Esophagus squamous epithelium (tissue), 5 donors: ENCODE measurements around the gene FEM1B. TPM values are rescaled to one million over a fixed set of nuclear protein-coding genes. Genes with fewer than 3 reads are reported as not detected.

Source experiments
- DNase-seq: peaks from one replicate; lab custom pipeline; 2025; lab: John Stamatoyannopoulos, UW
- H3K27ac ChIP-seq, 4 donors: fragments of 200-600 bp; sonication (generic); one replicate each; pipeline ENCODE4 v1.5.1; 2016 to 2019; ENCODE audit warnings: mild to moderate bottlenecking in 1 of 4
- H3K27me3 ChIP-seq, 4 donors: fragments of 200-600 bp; sonication (generic); 1 replicate in 3 of 4; 2 replicates in 1 of 4; pipeline versions ENCODE4 v1.5.1 to v1.6.0; 2017 to 2021; ENCODE audit warnings: antibody characterized with exemption in 1 of 4
- H3K36me3 ChIP-seq, 3 donors: fragments of 200-600 bp; sonication (generic); one replicate each; pipeline ENCODE4 v1.5.1; 2016 to 2019
- H3K4me1 ChIP-seq, 3 donors: fragments of 200-600 bp; sonication (generic); one replicate each; pipeline ENCODE4 v1.5.1; 2017 to 2019
- H3K4me3 ChIP-seq, 4 donors: fragments of 200-600 bp; sonication (generic); 1 replicate in 3 of 4; 2 replicates in 1 of 4; pipeline ENCODE4 v1.5.1; 2016 to 2019; ENCODE audit warnings: mild to moderate bottlenecking in 2 of 4, moderate library complexity in 1 of 4
- H3K9me3 ChIP-seq, 3 donors: fragments of 200-600 bp; sonication (generic); one replicate each; pipeline ENCODE4 v1.5.1; 2016 to 2019
- POLR2A ChIP-seq, 4 donors: fragments of 450-650 bp; IDR thresholded peaks; one replicate each; pipeline ENCODE4 v1.6.1; 2017; ENCODE audit warnings: antibody characterized with exemption in 4 of 4, mild to moderate bottlenecking in 4 of 4, moderate library complexity in 3 of 4
- WGBS, 2 donors: methylation state at CpG; one replicate each; pipeline ENCODE4 v1.1.5; 2018; 5-methylcytosine and 5-hydroxymethylcytosine counted together
- intact Hi-C: fragments of 100-400 bp; cut with DNase I; formaldehyde crosslinking; loops from one replicate; pipeline ENCODE4 v1.15.0; 2022
- total RNA-seq, 4 donors: library from RNA; depleted of rRNA; stranded (reverse); fragments of >200 nt; gene quantifications; one replicate each; pipeline ENCODE4 v1.1.0, GENCODE V29; 2016
- TF ChIP-seq, protein P1 (sequence below), 6 experiments: fragments of 450-650 bp in 4 of 6; fragments of 200-600 bp in 2 of 6; sonication (generic) in 2 of 6; IDR thresholded peaks; one replicate each; pipeline ENCODE4 v1.5.1; 2016 to 2019; ENCODE audit warnings: antibody characterized with exemption in 6 of 6, mild to moderate bottlenecking in 4 of 6, moderate library complexity in 4 of 6
- donor health status: DM: yes; HTN: yes; CAD: no.

Gene FEM1B
- total RNA-seq, 4 donors from 2014 or later: 32.3 to 64.4 (median 46.8) TPM

- intact Hi-C loops: no loop called here
- H3K4me1 ChIP-seq: peaks cover 9 to 40% (median 12%) of the 10 kb centered on the region in 3 donors
- DNase-seq: no peak
- no peak for TF ChIP-seq POLR2A (IDR thresholded peaks at IDR 0.05)
- TF ChIP-seq, protein P1, sequence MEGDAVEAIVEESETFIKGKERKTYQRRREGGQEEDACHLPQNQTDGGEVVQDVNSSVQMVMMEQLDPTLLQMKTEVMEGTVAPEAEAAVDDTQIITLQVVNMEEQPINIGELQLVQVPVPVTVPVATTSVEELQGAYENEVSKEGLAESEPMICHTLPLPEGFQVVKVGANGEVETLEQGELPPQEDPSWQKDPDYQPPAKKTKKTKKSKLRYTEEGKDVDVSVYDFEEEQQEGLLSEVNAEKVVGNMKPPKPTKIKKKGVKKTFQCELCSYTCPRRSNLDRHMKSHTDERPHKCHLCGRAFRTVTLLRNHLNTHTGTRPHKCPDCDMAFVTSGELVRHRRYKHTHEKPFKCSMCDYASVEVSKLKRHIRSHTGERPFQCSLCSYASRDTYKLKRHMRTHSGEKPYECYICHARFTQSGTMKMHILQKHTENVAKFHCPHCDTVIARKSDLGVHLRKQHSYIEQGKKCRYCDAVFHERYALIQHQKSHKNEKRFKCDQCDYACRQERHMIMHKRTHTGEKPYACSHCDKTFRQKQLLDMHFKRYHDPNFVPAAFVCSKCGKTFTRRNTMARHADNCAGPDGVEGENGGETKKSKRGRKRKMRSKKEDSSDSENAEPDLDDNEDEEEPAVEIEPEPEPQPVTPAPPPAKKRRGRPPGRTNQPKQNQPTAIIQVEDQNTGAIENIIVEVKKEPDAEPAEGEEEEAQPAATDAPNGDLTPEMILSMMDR (IDR thresholded peaks at IDR 0.05): no peak
- H3K36me3 ChIP-seq: no peaks in the 10 kb centered on the region
- 81% methylated on average over 7 of the region's 7 CpGs; no CpG with 5 or more reads in 1 of the 2 donors for WGBS, 2 donors
- no peaks in the 10 kb centered on the region for H3K9me3 ChIP-seq
- no peak overlapping the region for H3K27ac ChIP-seq
- H3K4me3 ChIP-seq: no peak overlapping the region
- peaks cover 0 to 7% (median 0%) of the 10 kb centered on the region in 4 donors for H3K27me3 ChIP-seq
Observed at GRCh38 chr15:68336516-68336915, 59.0 kb downstream of the FEM1B start.

DNA sequence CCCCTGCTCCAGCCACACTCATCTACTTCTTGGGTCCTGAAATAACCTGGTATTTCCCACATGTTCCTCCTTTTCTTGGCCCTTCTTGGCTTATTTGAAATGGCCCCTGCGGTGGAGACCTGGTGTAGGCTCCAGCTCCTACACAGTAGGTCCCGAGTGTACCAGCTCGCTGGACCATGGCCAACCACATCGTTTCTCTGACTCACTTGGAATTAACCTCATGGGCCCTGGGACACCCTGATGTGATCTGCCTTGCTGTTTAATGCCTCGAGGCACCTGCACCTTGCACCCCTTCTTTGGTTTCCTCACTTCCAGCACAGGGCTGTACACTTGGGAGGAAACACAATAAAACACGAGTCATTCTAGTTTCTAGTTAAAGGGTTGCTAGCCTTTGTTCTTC is 60.3 kb downstream of the FEM1B start:
- Histone ChIP-seq H3K4me3 (no peak overlapping the region), H3K9me3 (no peaks in the 10 kb centered on the region), H3K27ac (no peak overlapping the region), H3K27me3 (no peaks in the 10 kb centered on the region), H3K36me3 (no peaks in the 10 kb centered on the region), H3K4me1 (peaks cover 16 to 53% (median 20%) of the 10 kb centered on the region in 3 donors)
- no peak for TF ChIP-seq POLR2A (IDR thresholded peaks at IDR 0.05)
- intact Hi-C loops: no loop called here
- no peak for DNase-seq
- WGBS, 2 donors: 47 to 52% methylated on average over 6 of the region's 6 CpGs

DNA sequence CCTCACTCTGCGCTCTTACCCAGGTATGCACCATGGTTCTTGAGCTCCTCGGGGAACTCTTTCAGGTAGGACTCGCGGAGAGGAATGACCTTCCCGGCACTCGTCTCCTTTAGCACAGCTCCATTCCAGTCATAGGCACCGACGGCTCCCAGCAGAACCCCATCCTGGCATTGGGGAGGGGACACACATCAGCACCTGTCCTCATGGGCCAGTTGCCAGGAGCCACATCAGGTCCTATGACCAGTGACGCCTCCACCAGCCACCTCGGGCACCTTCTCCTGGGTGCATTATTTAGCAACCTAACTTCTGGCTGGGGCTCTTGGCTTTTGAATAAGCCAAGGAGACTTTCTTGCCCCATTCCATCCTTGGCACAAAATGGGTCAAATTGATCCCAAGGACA is 61.9 kb downstream of the FEM1B start:
- Histone ChIP-seq H3K9me3 (no peaks in the 10 kb centered on the region), H3K4me3 (no peak overlapping the region), H3K36me3 (no peaks in the 10 kb centered on the region), H3K27ac (no peak overlapping the region), H3K4me1 (peaks cover 16 to 51% (median 16%) of the 10 kb centered on the region in 3 donors), H3K27me3 (peaks cover 0 to 9% (median 0%) of the 10 kb centered on the region in 4 donors)
- no peak for TF ChIP-seq POLR2A (IDR thresholded peaks at IDR 0.05)
- TF ChIP-seq, protein P1 (IDR thresholded peaks at IDR 0.05): no peak
- intact Hi-C loops: no loop called here
- DNase-seq: no peak
- WGBS, 2 donors: 86 to 93% methylated on average over 3 to 8 of the region's 10 CpGs

DNA sequence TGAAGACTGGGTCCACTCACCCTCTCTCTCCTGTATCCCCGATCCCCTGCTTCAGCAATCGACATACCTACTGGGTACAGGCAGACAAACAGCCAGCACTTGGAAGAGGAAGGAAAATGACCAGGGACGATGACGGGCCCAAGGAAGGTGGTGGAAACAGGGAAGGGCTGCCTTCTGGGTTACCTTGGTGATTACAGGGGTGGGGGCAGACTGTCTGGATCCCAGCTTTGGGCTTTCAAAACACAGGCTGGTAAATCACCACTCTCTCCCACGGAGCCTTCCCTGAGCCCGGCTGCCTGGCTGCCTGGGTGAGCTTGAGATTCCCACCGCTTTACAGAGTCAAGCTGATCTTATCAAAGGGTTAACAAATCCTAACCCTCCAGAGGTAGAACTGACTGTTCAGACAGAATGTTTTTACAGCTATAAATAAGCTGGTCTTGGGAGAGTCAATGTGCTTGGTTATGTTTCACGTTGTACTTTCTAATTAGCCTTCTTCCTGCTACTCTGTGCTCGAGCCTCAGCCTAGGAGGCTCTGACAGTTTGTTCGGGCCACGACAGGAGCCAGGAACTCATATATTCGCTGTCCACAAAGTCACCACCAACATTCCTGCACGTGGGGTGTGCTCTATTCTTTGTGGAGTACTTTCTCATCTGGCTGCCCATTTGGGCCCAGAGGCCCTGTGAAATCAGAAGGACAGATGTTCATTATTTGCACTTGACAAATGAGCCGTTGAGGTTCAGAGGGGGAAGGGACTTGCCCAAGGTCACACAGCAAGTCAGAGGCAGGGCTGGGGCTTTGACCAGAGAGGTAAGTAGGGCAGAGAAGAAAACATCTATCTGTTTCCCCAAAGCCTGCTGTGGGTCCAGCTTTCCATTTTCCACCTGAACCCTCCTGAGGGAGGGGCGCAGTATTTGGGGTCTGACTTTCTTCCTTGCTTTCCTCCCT is 63.5 kb downstream of the FEM1B start:
- Histone ChIP-seq H3K4me1 (peaks cover 9 to 38% (median 11%) of the 10 kb centered on the region in 3 donors), H3K4me3 (no peak overlapping the region), H3K27me3 (peaks cover 0 to 9% (median 0%) of the 10 kb centered on the region in 4 donors), H3K27ac (peak overlapping the region in 3 of 4 donors; percentile 37 to 69 (median 52)), H3K9me3 (no peaks in the 10 kb centered on the region), H3K36me3 (no peaks in the 10 kb centered on the region)
- intact Hi-C loops: no loop called here
- WGBS, 2 donors: 73% methylated on average over 9 to 14 of the region's 15 CpGs
- TF ChIP-seq POLR2A (IDR thresholded peaks at IDR 0.05): no peak
- TF ChIP-seq, protein P1 (IDR thresholded peaks at IDR 0.05): no peak
- no peak for DNase-seq

- peak overlapping the region in 3 of 4 donors; percentile 37 to 69 (median 52) for H3K27ac ChIP-seq
- peaks cover 0 to 11% (median 0%) of the 10 kb centered on the region in 4 donors for H3K27me3 ChIP-seq
- intact Hi-C loops: no loop called here
- H3K4me1 ChIP-seq: peaks cover 9 to 38% (median 11%) of the 10 kb centered on the region in 3 donors
- no peaks in the 10 kb centered on the region for H3K9me3 ChIP-seq
- DNase-seq: no peak
- H3K36me3 ChIP-seq: no peaks in the 10 kb centered on the region
- 57 to 61% methylated on average over 8 of the region's 17 CpGs for WGBS, 2 donors
- TF ChIP-seq POLR2A (IDR thresholded peaks at IDR 0.05): no peak
- TF ChIP-seq, protein P1 (IDR thresholded peaks at IDR 0.05): no peak
- H3K4me3 ChIP-seq: no peak overlapping the region
Observed at GRCh38 chr15:68341760-68342725, 64.5 kb downstream of the FEM1B start.
